K562 (cell line): Measurements from ENCODE around the gene PMPCB.

Experiments used
- EP300 ChIP-seq: IDR thresholded peaks from 2 replicates; pipeline ENCODE4 v1.6.1; 2012; ENCODE audit warnings: low read length, improper control_type of control experiment
- MECOM ChIP-seq: fragments of 250-450 bp; sonication (Bioruptor Pico); IDR thresholded peaks from 2 replicates; pipeline ENCODE4 v1.8.0; 2022; ENCODE audit warnings: inconsistent platforms
- POLR2AphosphoS5 ChIP-seq: IDR thresholded peaks from 2 replicates; pipeline ENCODE4 v1.6.1; 2011; ENCODE audit warnings: mild to moderate bottlenecking, low read depth, low read length, moderate library complexity; ENCODE audit not compliant: control insufficient read depth, insufficient read depth
- ZBTB7A ChIP-seq: IDR thresholded peaks from 2 replicates; pipeline ENCODE4 v1.6.1; 2011; ENCODE audit warnings: low read depth, mild to moderate bottlenecking, low read length, moderate library complexity, borderline replicate concordance; ENCODE audit not compliant: control insufficient read depth
- TF ChIP-seq, protein P1 (sequence below), 3 experiments: IDR thresholded peaks in 2 of 3; conservative IDR thresholded peaks in 1 of 3; 2 replicates each; pipeline ENCODE4 v1.5.1; 2011 to 2012; ENCODE audit warnings: low read length in 3 of 3, mild to moderate bottlenecking in 3 of 3, control low read depth in 2 of 3, improper control_type of control experiment in 1 of 3, inconsistent platforms in 1 of 3, low read depth in 1 of 3, mixed read lengths in 1 of 3, moderate library complexity in 1 of 3; ENCODE audit not compliant: insufficient read depth in 2 of 3

DNA sequence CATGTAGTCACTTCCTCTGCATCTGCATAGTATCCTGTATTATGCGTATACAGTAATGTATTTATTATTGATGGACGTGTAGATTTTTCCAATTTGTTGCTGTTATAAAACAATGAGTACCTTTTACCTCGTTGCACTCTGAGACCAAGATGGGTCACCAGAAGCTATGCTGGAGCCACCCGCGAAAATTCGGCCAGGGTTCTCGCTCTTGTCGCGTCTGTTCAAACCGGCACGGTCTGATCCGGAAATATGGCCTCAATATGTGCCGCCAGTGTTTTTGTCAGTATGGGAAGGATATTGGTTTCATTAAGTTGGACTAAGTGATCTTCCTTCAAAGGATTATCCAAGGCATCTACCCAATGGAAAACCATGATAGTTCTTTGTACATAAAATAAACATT is 51.2 kb downstream of the PMPCB start:
- TF ChIP-seq MECOM (CRISPR knock-in tag) (no peak), EP300 (no peak), ZBTB7A (no peak), POLR2AphosphoS5 (no peak)
- TF ChIP-seq, protein P1, sequence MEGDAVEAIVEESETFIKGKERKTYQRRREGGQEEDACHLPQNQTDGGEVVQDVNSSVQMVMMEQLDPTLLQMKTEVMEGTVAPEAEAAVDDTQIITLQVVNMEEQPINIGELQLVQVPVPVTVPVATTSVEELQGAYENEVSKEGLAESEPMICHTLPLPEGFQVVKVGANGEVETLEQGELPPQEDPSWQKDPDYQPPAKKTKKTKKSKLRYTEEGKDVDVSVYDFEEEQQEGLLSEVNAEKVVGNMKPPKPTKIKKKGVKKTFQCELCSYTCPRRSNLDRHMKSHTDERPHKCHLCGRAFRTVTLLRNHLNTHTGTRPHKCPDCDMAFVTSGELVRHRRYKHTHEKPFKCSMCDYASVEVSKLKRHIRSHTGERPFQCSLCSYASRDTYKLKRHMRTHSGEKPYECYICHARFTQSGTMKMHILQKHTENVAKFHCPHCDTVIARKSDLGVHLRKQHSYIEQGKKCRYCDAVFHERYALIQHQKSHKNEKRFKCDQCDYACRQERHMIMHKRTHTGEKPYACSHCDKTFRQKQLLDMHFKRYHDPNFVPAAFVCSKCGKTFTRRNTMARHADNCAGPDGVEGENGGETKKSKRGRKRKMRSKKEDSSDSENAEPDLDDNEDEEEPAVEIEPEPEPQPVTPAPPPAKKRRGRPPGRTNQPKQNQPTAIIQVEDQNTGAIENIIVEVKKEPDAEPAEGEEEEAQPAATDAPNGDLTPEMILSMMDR (IDR thresholded peaks at IDR 0.05 in 2 of 3, conservative IDR thresholded peaks at IDR 0.05 in 1 of 3; ENCODE audit: insufficient read depth in 2 of 3, low read depth in 1 of 3, low read length in 3 of 3) = no peak
